ENCODE results near the gene FBLN2. TPM values are rescaled to one million over a fixed set of nuclear protein-coding genes. Genes with fewer than 3 reads are reported as not detected.

The FBLN2 gene
- total and polyA plus RNA-seq, 2 of the 13 experiments (the other 11 are each of a cell fraction or from before 2014, with no cell fraction given) = not detected

DNA sequence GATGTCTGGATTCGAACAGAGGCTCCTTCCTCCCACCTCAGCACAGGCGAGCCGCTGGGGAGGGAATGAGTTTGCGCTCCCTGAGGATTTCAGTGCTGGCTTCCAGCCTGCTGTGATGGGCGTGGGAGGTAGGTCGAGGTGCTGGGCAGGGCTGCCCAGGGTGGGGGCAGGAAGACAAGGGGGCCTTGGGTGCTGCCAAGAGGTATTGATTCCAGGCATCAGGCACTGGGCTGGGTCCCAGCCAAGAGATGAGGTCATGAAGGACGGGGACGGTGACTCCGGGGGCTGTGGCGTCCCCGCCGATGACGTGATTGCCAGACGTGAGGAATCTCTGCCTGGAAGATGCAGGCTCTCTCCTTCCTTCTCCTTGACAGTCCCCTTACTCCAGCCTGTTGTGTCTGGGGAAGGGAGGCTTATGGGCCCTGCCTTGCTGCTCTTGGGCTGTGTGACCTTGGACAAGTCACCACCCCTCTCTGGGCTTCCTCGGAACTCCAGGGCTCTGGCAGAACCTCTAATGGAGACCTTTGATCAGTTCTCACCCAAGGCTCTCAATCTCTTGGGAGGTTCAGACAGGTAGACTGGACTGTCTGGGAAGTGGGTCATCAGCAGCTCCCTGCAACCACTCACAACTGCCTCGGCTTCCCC is 116.8 kb downstream of the FBLN2 start:
- Histone ChIP-seq H3K4me3 (replicated peaks in 1 of 3; ENCODE audit: insufficient read depth in 1 of 3, low read depth in 2 of 3, low read length in 3 of 3) (no peak overlapping the region), H3K9ac (ENCODE audit: insufficient read depth, low read depth, low read length) (no peak overlapping the region), H3K27ac (ENCODE audit: extremely low read length, insufficient read depth, low read length) (no peak overlapping the region), H2AFZ (ENCODE audit: low read length) (no peak overlapping the region), H3K36me3 (replicated peaks in 1 of 2; ENCODE audit: control insufficient read depth in 1 of 2, insufficient read depth in 2 of 2, low read length in 2 of 2) (no peaks in the 10 kb centered on the region), H3K9me3 (ENCODE audit: low read length) (no peaks in the 10 kb centered on the region), H3K27me3 (ENCODE audit: control insufficient read depth in 1 of 2, insufficient read depth in 2 of 2, low read length in 2 of 2) (peaks cover 0 to 43% of the 10 kb centered on the region in 2 experiments; a peak in 3 of 5 replicates), H3K4me1 (ENCODE audit: insufficient read depth, low read length) (peaks cover 9% of the 10 kb centered on the region; the same call in 1 of the 2 replicates), H4K20me1 (ENCODE audit: insufficient read depth, low read length) (no peaks in the 10 kb centered on the region), H3K79me2 (ENCODE audit: insufficient read depth, low read length) (no peaks in the 10 kb centered on the region), H3K4me2 (ENCODE audit: low read depth, low read length) (no peak overlapping the region)
- in situ Hi-C loops (cut with HindIII; ENCODE audit: extremely low pct_ligation_motif_present, low pct_unique_long_range_greater_than_20kb) = no loop called here
- DNase-seq (ENCODE audit: low spot score) = no peak
- TF ChIP-seq ZNF768 (CRISPR knock-in tag; IDR thresholded peaks at IDR 0.05) (peak; percentile 87), CHD2 (IDR thresholded peaks at IDR 0.05; ENCODE audit: low read depth, low read length) (no peak), RBM22 (optimal IDR thresholded peaks at IDR 0.05; ENCODE audit: low read length) (no peak), ATF7 (IDR thresholded peaks at IDR 0.05) (peak; percentile 42; the same call in 1 of the 2 replicates), ATF7 (CRISPR knock-in tag; IDR thresholded peaks at IDR 0.05) (no peak)
- WGBS (ENCODE audit: low lambda C conversion rate) = 27% methylated on average over 11 of the region's 16 CpGs
- no peak for FAIRE-seq
- ChIA-PET POLR2A (no interaction called here), CTCF (ENCODE audit: low intra/inter-chr PET ratio, low total read pairs) (no interaction called here)
- BruUV-seq (replicated peaks) = no TSS peak
- intact Hi-C loops (cut with micrococcal nuclease; ENCODE audit: unreplicated experiment) = no loop called here
- no peak for ATAC-seq

DNA sequence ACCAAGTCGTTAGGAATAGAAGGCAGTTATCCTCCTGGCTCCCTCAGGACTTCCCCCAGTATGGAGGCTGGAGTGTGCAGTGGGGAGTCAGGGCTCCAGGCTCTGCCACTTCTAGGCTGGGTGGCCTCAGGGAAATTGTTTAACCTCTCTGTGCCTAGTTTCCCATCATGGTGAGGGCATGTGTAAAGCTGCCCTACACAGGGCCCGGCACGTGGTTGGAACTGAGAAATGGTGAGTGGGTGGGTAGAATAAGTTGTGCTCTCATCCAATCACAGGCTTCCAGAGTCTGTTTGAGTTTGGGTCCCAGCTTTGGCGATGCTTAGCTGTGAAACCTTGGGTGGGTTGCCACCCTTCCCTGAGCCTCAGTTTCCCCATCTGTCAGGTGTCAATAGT is 117.3 kb downstream of the FBLN2 start:
- no peak for FAIRE-seq
- CTCF ChIA-PET (ENCODE audit: low intra/inter-chr PET ratio, low total read pairs) = no interaction called here
- Histone ChIP-seq H4K20me1 (ENCODE audit: insufficient read depth, low read length) (no peaks in the 10 kb centered on the region), H3K27ac (ENCODE audit: extremely low read length, insufficient read depth, low read length) (no peak overlapping the region), H3K36me3 (replicated peaks in 1 of 2; ENCODE audit: control insufficient read depth in 1 of 2, insufficient read depth in 2 of 2, low read length in 2 of 2) (no peaks in the 10 kb centered on the region), H3K79me2 (ENCODE audit: insufficient read depth, low read length) (no peaks in the 10 kb centered on the region), H3K9me3 (ENCODE audit: low read length) (no peaks in the 10 kb centered on the region), H3K27me3 (ENCODE audit: control insufficient read depth in 1 of 2, insufficient read depth in 2 of 2, low read length in 2 of 2) (peaks cover 3 to 43% of the 10 kb centered on the region in 2 experiments; a peak in 3 of 5 replicates), H3K9ac (ENCODE audit: insufficient read depth, low read depth, low read length) (no peak overlapping the region), H3K4me1 (ENCODE audit: insufficient read depth, low read length) (peaks cover 9% of the 10 kb centered on the region; the same call in 1 of the 2 replicates), H3K4me3 (replicated peaks in 1 of 3; ENCODE audit: insufficient read depth in 1 of 3, low read depth in 2 of 3, low read length in 3 of 3) (no peak overlapping the region), H2AFZ (ENCODE audit: low read length) (no peak overlapping the region), H3K4me2 (ENCODE audit: low read depth, low read length) (no peak overlapping the region)
- ATAC-seq = no peak
- TF ChIP-seq MNT (IDR thresholded peaks at IDR 0.05) = peak; percentile 61; the same call in 1 of the 2 replicates
- TF ChIP-seq TCF12 (IDR thresholded peaks at IDR 0.05) = no peak
- no peak for TF ChIP-seq TCF12 (CRISPR knock-in tag; IDR thresholded peaks at IDR 0.05)
- POLR2A ChIA-PET = no interaction called here
- WGBS (ENCODE audit: low lambda C conversion rate) = 0% methylated on average over 1 of the region's 4 CpGs
- in situ Hi-C loops (cut with HindIII; ENCODE audit: extremely low pct_ligation_motif_present, low pct_unique_long_range_greater_than_20kb) (no loop called here), intact Hi-C loops (cut with micrococcal nuclease; ENCODE audit: unreplicated experiment) (no loop called here)
- BruUV-seq (replicated peaks) = no TSS peak
- DNase-seq (ENCODE audit: low spot score) = no peak

Measured in HepG2 (cell line).